Thoracic aorta endothelial cell (primary cell): ENCODE results near the gene CCDC30. TPM values are rescaled to one million over a fixed set of nuclear protein-coding genes. Genes with fewer than 3 reads are reported as not detected.

Source experiments
- small RNA-seq: library from RNA; depleted of rRNA; stranded (forward); fragments of <200 nt; gene quantifications from one replicate; pipeline ENCODE3, GENCODE V24; 2012
- total RNA-seq: library from RNA; depleted of rRNA; stranded (reverse); fragments of >200 nt; gene quantifications from 2 replicates; pipeline ENCODE4 v1.2.3, GENCODE V29; 2012

The CCDC30 gene
- 0.53 and 0.72 TPM in 2 replicates for total RNA-seq

GRCh38 chr1:42462828-42463763 is at the start of gene CCDC30:
Gene CCDC30, plus strand, starts transcription at chr1:42463286. Its CDS starts 17,266 bp downstream, at chr1:42480552.

GRCh38 chr1:42456010-42456753 is 6.9 kb upstream of the CCDC30 start, which contains the start of the genes PPCS and ZMYND12:
Gene PPCS, plus strand, starts transcription at chr1:42456543. Its CDS starts 23 bp downstream, at chr1:42456566.
Gene ZMYND12, minus strand, starts transcription at chr1:42456022. Its CDS starts 25 bp downstream, at chr1:42455997.

GRCh38 chr1:42657981-42658876 is 195.1 kb downstream of the CCDC30 start, which contains the start of gene PPIH:
Gene PPIH, plus strand, starts transcription at chr1:42658423. Its CDS starts 24 bp downstream, at chr1:42658447.

GRCh38 chr1:42681741-42682483 is 218.8 kb downstream of the CCDC30 start, which contains the start of gene YBX1:
Gene YBX1, plus strand, starts transcription at chr1:42682418. Its CDS starts 148 bp downstream, at chr1:42682566.

Small RNA genes within 50 kb of the gene (small RNA-seq; reads per million reads assigned to genes)
- gene RNU6-536P (not detected), gene TMSB4XP1 (not detected)

Other genes with a start within 250 kb of the CCDC30 start
- gene FOXJ3, start 128.1 kb upstream of the CCDC30 start, total RNA-seq: 41.2 and 57.2 TPM in 2 replicates
- under 0.01 and 0.14 TPM in 2 replicates for gene RIMKLA, start 82.5 kb upstream of the CCDC30 start, total RNA-seq
- gene ZMYND12, start 7.3 kb upstream of the CCDC30 start, total RNA-seq: 0.53 and 0.79 TPM in 2 replicates
- 35.5 and 39.2 TPM in 2 replicates for gene PPCS, start 6.7 kb upstream of the CCDC30 start, total RNA-seq
- 53.5 and 55.1 TPM in 2 replicates for gene PPIH, start 195.1 kb downstream of the CCDC30 start, total RNA-seq
- gene YBX1, start 219.1 kb downstream of the CCDC30 start, total RNA-seq: 788 and 803 TPM in 2 replicates